WTC11 (cell line): Measurements from ENCODE around the gene TXNRD1.
"Not testable (repeated sequence)": the region's sequence is repeated elsewhere in the genome, so short reads cannot be mapped to it uniquely, and the experiment has no call there.

ENCODE experiments used
- ATF3 ChIP-seq: sonication (generic); formaldehyde crosslinking; conservative IDR thresholded peaks from 2 replicates; pipeline ENCODE4 v1.8.1; 2022; ENCODE audit warnings: mild to moderate bottlenecking, missing genetic modification reagents
- CTCF ChIP-seq: fragments of 200-600 bp; IDR thresholded peaks from 2 replicates; pipeline ENCODE4 v1.8.0; 2022; ENCODE audit warnings: antibody characterized with exemption
- ELF4 ChIP-seq: sonication (generic); formaldehyde crosslinking; IDR thresholded peaks from 2 replicates; pipeline ENCODE4 v1.8.1; 2022; ENCODE audit warnings: low read depth, mild to moderate bottlenecking, moderate library complexity, missing genetic modification reagents
- FOXK1 ChIP-seq: sonication (generic); formaldehyde crosslinking; IDR thresholded peaks from 2 replicates; pipeline ENCODE4 v1.8.0; 2022; ENCODE audit warnings: mild to moderate bottlenecking, moderate library complexity, missing genetic modification reagents
- IRF1 ChIP-seq: sonication (generic); formaldehyde crosslinking; IDR thresholded peaks from 2 replicates; pipeline ENCODE4 v1.8.0; 2023; ENCODE audit warnings: missing genetic modification reagents
- MAX ChIP-seq: sonication (generic); formaldehyde crosslinking; IDR thresholded peaks from 2 replicates; pipeline ENCODE4 v1.8.0; 2022; ENCODE audit warnings: mild to moderate bottlenecking, missing genetic modification reagents
- SP1 ChIP-seq: sonication (generic); formaldehyde crosslinking; conservative IDR thresholded peaks from 2 replicates; pipeline ENCODE4 v1.8.1; 2022; ENCODE audit warnings: missing genetic modification reagents
- STAT6 ChIP-seq: sonication (generic); formaldehyde crosslinking; conservative IDR thresholded peaks from 2 replicates; pipeline ENCODE4 v1.8.1; 2023; ENCODE audit warnings: mild to moderate bottlenecking, low read depth, missing genetic modification reagents, moderate library complexity
- USF2 ChIP-seq: sonication (generic); formaldehyde crosslinking; IDR thresholded peaks from 2 replicates; pipeline ENCODE4 v1.8.1; 2023; ENCODE audit warnings: mild to moderate bottlenecking, missing genetic modification reagents, moderate library complexity
- ZNF281 ChIP-seq: sonication (generic); formaldehyde crosslinking; IDR thresholded peaks from 2 replicates; pipeline ENCODE4 v1.8.0; 2023; ENCODE audit warnings: mild to moderate bottlenecking, missing genetic modification reagents
- ZNF416 ChIP-seq: fragments of 250-450 bp; sonication (Bioruptor Pico); IDR thresholded peaks from 2 replicates; pipeline ENCODE4 v1.9.0; 2021; ENCODE audit warnings: mild to moderate bottlenecking, inconsistent platforms
- ZNF512 ChIP-seq: sonication (generic); formaldehyde crosslinking; IDR thresholded peaks from 2 replicates; pipeline ENCODE4 v1.8.1; 2022; ENCODE audit warnings: missing genetic modification reagents, borderline replicate concordance

- TF ChIP-seq USF2 (CRISPR knock-in tag); ELF4 (CRISPR knock-in tag); STAT6 (CRISPR knock-in tag); ATF3 (CRISPR knock-in tag); ZNF416 (CRISPR knock-in tag); CTCF; MAX (CRISPR knock-in tag); ZNF512 (CRISPR knock-in tag); FOXK1 (CRISPR knock-in tag); IRF1 (CRISPR knock-in tag); ZNF281 (CRISPR knock-in tag); SP1 (CRISPR knock-in tag): not testable (repeated sequence)
These were observed 49.9 kb downstream of the TXNRD1 start for GRCh38 chr12:104265436-104265835.
